SK-N-SH treated with all-trans-retinoic acid at 6 μM for 48 hours (cell line): ENCODE data around the gene APOB.

Experiments
- ARNTL ChIP-seq: fragments of 450-650 bp; formaldehyde crosslinking; IDR thresholded peaks from 2 replicates; pipeline ENCODE4 v1.5.0; 2020; ENCODE audit warnings: low read depth, mild to moderate bottlenecking, moderate library complexity, borderline replicate concordance
- ISL1 ChIP-seq: fragments of 250-450 bp; sonication (Bioruptor Pico); IDR thresholded peaks from 2 replicates; pipeline ENCODE4 v2.1.2; 2022; ENCODE audit warnings: mild to moderate bottlenecking, moderate library complexity
- OSR1 ChIP-seq: fragments of 250-450 bp; sonication (Bioruptor Pico); IDR thresholded peaks from 2 replicates; pipeline ENCODE4 v1.8.0; 2022; ENCODE audit warnings: moderate library complexity, mild to moderate bottlenecking, inconsistent platforms
- PPARA ChIP-seq: fragments of 250-450 bp; sonication (Bioruptor Pico); IDR thresholded peaks from 2 replicates; pipeline ENCODE4 v1.5.0; 2020; ENCODE audit warnings: mild to moderate bottlenecking, borderline replicate concordance
- RARB ChIP-seq: fragments of 250-450 bp; sonication (Bioruptor Pico); IDR thresholded peaks from 2 replicates; pipeline ENCODE4 v1.8.0; 2021; ENCODE audit warnings: mild to moderate bottlenecking, moderate library complexity
- ZFP3 ChIP-seq: fragments of 250-450 bp; sonication (Bioruptor Pico); IDR thresholded peaks from 2 replicates; pipeline ENCODE4 v1.5.0; 2020; ENCODE audit warnings: mild to moderate bottlenecking, moderate library complexity
- ZFP30 ChIP-seq: fragments of 450-650 bp; formaldehyde crosslinking; IDR thresholded peaks from 2 replicates; pipeline ENCODE4 v1.5.0; 2022; ENCODE audit warnings: mild to moderate bottlenecking, moderate library complexity
- TF ChIP-seq, protein P1 (sequence below): fragments of 250-450 bp; sonication (Bioruptor Pico); IDR thresholded peaks from 2 replicates; pipeline ENCODE4 v1.8.0; 2020; ENCODE audit warnings: mild to moderate bottlenecking, moderate library complexity, borderline replicate concordance
- TF ChIP-seq, protein P2 (sequence below): fragments of 250-450 bp; sonication (Bioruptor Pico); IDR thresholded peaks from 2 replicates; pipeline ENCODE4 v1.5.1; 2021; ENCODE audit warnings: mild to moderate bottlenecking, moderate library complexity
- TF ChIP-seq, protein P3 (sequence below): fragments of 250-450 bp; sonication (Bioruptor Pico); IDR thresholded peaks from 2 replicates; pipeline ENCODE4 v1.5.1; 2020; ENCODE audit warnings: low read depth, mild to moderate bottlenecking, moderate library complexity
- TF ChIP-seq, protein P4 (sequence below): fragments of 250-450 bp; sonication (Bioruptor Pico); IDR thresholded peaks from 2 replicates; pipeline ENCODE4 v1.8.0; 2021; ENCODE audit warnings: low read depth, mild to moderate bottlenecking, moderate library complexity, borderline replicate concordance

DNA sequence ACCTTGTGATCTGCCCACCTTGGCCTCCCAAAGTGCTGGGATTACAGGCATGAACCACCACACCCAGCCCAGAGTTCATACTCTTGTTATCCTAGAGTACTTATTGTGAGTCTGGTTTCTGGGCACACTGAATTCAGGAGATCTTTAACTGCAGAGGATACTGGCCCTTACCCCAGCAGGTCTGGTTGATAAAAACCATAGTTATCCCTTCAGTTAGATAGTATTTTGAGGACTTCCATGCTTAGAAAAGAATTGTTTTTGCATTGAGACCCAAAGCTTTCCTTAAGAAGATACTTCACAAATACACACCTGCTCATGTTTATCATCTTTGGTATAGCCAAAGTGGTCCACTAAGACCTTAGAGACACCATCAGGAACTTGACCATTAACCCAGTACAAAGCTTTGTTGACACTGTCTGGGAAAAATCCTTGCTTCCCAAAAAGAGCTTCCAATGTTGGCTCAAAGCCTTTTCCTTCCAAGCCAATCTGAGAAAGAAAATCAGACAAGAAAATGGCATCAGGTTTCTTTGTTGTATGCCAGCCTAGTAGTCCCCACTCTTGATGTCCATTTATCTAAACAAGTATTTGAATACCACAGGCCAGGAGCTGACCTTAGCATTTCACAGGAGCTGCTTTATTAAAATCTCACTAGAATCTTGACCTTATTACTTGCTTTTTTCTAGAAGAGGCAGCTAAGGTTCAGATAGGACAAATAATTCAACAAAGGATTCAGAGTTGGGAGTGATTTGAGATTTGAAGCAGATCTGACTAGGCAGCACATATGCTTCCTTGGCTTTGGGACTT is 17.2 kb downstream of the APOB start:
- TF ChIP-seq, protein P1, sequence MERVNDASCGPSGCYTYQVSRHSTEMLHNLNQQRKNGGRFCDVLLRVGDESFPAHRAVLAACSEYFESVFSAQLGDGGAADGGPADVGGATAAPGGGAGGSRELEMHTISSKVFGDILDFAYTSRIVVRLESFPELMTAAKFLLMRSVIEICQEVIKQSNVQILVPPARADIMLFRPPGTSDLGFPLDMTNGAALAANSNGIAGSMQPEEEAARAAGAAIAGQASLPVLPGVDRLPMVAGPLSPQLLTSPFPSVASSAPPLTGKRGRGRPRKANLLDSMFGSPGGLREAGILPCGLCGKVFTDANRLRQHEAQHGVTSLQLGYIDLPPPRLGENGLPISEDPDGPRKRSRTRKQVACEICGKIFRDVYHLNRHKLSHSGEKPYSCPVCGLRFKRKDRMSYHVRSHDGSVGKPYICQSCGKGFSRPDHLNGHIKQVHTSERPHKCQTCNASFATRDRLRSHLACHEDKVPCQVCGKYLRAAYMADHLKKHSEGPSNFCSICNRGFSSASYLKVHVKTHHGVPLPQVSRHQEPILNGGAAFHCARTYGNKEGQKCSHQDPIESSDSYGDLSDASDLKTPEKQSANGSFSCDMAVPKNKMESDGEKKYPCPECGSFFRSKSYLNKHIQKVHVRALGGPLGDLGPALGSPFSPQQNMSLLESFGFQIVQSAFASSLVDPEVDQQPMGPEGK, result no peak
- TF ChIP-seq ZFP3 (CRISPR knock-in tag), result no peak
- TF ChIP-seq, protein P2, sequence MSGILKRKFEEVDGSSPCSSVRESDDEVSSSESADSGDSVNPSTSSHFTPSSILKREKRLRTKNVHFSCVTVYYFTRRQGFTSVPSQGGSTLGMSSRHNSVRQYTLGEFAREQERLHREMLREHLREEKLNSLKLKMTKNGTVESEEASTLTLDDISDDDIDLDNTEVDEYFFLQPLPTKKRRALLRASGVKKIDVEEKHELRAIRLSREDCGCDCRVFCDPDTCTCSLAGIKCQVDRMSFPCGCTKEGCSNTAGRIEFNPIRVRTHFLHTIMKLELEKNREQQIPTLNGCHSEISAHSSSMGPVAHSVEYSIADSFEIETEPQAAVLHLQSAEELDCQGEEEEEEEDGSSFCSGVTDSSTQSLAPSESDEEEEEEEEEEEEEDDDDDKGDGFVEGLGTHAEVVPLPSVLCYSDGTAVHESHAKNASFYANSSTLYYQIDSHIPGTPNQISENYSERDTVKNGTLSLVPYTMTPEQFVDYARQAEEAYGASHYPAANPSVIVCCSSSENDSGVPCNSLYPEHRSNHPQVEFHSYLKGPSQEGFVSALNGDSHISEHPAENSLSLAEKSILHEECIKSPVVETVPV (CRISPR knock-in tag), result no peak
- no peak for TF ChIP-seq OSR1 (CRISPR knock-in tag)
- no peak for TF ChIP-seq ISL1 (CRISPR knock-in tag)
- TF ChIP-seq ARNTL (CRISPR knock-in tag), result no peak
- TF ChIP-seq RARB (CRISPR knock-in tag), result no peak
- no peak for TF ChIP-seq ZFP30 (CRISPR knock-in tag)
- TF ChIP-seq, protein P3, sequence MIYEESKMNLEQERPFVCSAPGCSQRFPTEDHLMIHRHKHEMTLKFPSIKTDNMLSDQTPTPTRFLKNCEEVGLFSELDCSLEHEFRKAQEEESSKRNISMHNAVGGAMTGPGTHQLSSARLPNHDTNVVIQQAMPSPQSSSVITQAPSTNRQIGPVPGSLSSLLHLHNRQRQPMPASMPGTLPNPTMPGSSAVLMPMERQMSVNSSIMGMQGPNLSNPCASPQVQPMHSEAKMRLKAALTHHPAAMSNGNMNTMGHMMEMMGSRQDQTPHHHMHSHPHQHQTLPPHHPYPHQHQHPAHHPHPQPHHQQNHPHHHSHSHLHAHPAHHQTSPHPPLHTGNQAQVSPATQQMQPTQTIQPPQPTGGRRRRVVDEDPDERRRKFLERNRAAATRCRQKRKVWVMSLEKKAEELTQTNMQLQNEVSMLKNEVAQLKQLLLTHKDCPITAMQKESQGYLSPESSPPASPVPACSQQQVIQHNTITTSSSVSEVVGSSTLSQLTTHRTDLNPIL, result no peak
- TF ChIP-seq, protein P4, sequence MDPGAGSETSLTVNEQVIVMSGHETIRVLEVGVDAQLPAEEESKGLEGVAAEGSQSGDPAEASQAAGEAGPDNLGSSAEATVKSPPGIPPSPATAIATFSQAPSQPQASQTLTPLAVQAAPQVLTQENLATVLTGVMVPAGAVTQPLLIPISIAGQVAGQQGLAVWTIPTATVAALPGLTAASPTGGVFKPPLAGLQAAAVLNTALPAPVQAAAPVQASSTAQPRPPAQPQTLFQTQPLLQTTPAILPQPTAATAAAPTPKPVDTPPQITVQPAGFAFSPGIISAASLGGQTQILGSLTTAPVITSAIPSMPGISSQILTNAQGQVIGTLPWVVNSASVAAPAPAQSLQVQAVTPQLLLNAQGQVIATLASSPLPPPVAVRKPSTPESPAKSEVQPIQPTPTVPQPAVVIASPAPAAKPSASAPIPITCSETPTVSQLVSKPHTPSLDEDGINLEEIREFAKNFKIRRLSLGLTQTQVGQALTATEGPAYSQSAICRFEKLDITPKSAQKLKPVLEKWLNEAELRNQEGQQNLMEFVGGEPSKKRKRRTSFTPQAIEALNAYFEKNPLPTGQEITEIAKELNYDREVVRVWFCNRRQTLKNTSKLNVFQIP, result no peak
- no peak for TF ChIP-seq PPARA (CRISPR knock-in tag)
